DND-41 (cell line): ENCODE data around the gene UFC1.

Experiments
- ATAC-seq: fragments of 200-7000 bp; cut with Tn5 transposase; 3 replicates; pipeline ENCODE4 v1.9.1; 2021; ENCODE audit warnings: low read depth; ENCODE audit not compliant: insufficient read depth
- DNase-seq: peaks from one replicate; pipeline ENCODE4 v3.0.0-alpha.2; 2020
- H2AFZ ChIP-seq: 2 replicates; pipeline ENCODE4 v1.6.0; 2012; ENCODE audit warnings: low read depth, low read length
- H3K27ac ChIP-seq: 2 replicates; pipeline ENCODE4 v1.5.1; 2012; ENCODE audit warnings: low read length, inconsistent platforms
- H3K27me3 ChIP-seq: fragments of 200-600 bp; sonication (generic); 2 replicates; pipeline ENCODE4 v1.6.0; 2012; ENCODE audit warnings: low read length, mild to moderate bottlenecking, inconsistent platforms; ENCODE audit not compliant: insufficient read depth, poor library complexity
- H3K36me3 ChIP-seq: 2 replicates; pipeline ENCODE4 v1.5.1; 2012; ENCODE audit warnings: low read length, inconsistent platforms; ENCODE audit not compliant: insufficient read depth
- H3K4me1 ChIP-seq: 2 replicates; pipeline ENCODE4 v1.5.1; 2012; ENCODE audit warnings: mild to moderate bottlenecking, low read length; ENCODE audit not compliant: insufficient read depth
- H3K4me2 ChIP-seq: 2 replicates; pipeline ENCODE4 v1.6.0; 2012; ENCODE audit warnings: mild to moderate bottlenecking, moderate library complexity, low read length, inconsistent platforms; ENCODE audit not compliant: insufficient read depth
- H3K4me3 ChIP-seq, 2 experiments: fragments of 200-600 bp in 1 of 2; shearing (Covaris generic) in 1 of 2; 2 replicates each; pipeline ENCODE4 v1.5.1; 2012 to 2016; ENCODE audit warnings: inconsistent platforms in 2 of 2, low read length in 2 of 2, mild to moderate bottlenecking in 2 of 2, low read depth in 1 of 2, moderate library complexity in 1 of 2
- H3K79me2 ChIP-seq: 2 replicates; pipeline ENCODE4 v1.6.0; 2012; ENCODE audit warnings: low read length, inconsistent platforms; ENCODE audit not compliant: insufficient read depth
- H3K9ac ChIP-seq: 2 replicates; pipeline ENCODE4 v1.6.0; 2012; ENCODE audit warnings: low read depth, mild to moderate bottlenecking, inconsistent platforms, low read length, moderate library complexity
- H3K9me3 ChIP-seq: 2 replicates; pipeline ENCODE4 v1.5.1; 2012; ENCODE audit warnings: low read length, moderate library complexity, mild to moderate bottlenecking, inconsistent platforms; ENCODE audit not compliant: insufficient read depth, severe bottlenecking
- H4K20me1 ChIP-seq: 2 replicates; pipeline ENCODE4 v1.6.0; 2012; ENCODE audit warnings: low read length; ENCODE audit not compliant: insufficient read depth
- EZH2 ChIP-seq: IDR thresholded peaks from 3 replicates; pipeline ENCODE4 v1.6.1; 2012; ENCODE audit warnings: borderline replicate concordance, low read depth, mild to moderate bottlenecking, moderate library complexity, low read length, inconsistent platforms; ENCODE audit not compliant: severe bottlenecking
- TF ChIP-seq, protein P1 (sequence below): IDR thresholded peaks from 2 replicates; pipeline ENCODE4 v1.5.1; 2012; ENCODE audit warnings: borderline replicate concordance, low read length, moderate library complexity, mild to moderate bottlenecking; ENCODE audit not compliant: poor library complexity, severe bottlenecking; ENCODE audit errors: extremely low read depth

The UFC1 gene

DNA sequence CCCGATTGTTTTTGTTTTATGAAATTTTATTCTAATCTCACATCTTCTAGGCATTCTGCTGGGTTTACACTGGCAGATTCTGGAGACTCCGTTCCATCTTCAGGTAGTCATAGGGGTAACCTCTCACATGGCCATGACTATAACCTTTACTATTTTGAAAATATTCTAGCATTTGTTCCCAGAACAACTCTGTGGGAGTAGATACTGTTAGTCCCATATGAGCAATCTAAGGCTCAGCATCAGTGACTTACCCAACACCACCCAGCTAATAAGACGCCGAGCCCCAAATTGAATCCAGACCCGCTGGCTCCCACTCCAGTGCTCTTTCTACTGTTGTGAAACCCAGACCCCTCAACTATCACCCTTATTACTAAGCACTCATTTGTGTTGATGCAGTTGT lies 35.3 kb downstream of the UFC1 start:
- H3K4me3 ChIP-seq: no peak overlapping the region
- no peak overlapping the region for H3K27ac ChIP-seq
- no peaks in the 10 kb centered on the region for H3K36me3 ChIP-seq
- no peaks in the 10 kb centered on the region for H3K79me2 ChIP-seq
- H3K4me1 ChIP-seq: peaks cover 19% of the 10 kb centered on the region
- H3K4me2 ChIP-seq: no peak overlapping the region
- no peak overlapping the region for H2AFZ ChIP-seq
- H3K9ac ChIP-seq: no peak overlapping the region
- no peaks in the 10 kb centered on the region for H3K9me3 ChIP-seq
- TF ChIP-seq EZH2: no peak
- TF ChIP-seq, protein P1, sequence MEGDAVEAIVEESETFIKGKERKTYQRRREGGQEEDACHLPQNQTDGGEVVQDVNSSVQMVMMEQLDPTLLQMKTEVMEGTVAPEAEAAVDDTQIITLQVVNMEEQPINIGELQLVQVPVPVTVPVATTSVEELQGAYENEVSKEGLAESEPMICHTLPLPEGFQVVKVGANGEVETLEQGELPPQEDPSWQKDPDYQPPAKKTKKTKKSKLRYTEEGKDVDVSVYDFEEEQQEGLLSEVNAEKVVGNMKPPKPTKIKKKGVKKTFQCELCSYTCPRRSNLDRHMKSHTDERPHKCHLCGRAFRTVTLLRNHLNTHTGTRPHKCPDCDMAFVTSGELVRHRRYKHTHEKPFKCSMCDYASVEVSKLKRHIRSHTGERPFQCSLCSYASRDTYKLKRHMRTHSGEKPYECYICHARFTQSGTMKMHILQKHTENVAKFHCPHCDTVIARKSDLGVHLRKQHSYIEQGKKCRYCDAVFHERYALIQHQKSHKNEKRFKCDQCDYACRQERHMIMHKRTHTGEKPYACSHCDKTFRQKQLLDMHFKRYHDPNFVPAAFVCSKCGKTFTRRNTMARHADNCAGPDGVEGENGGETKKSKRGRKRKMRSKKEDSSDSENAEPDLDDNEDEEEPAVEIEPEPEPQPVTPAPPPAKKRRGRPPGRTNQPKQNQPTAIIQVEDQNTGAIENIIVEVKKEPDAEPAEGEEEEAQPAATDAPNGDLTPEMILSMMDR: no peak
- H4K20me1 ChIP-seq: no peaks in the 10 kb centered on the region
- ATAC-seq (no peak), DNase-seq (no peak)
- H3K27me3 ChIP-seq: no peaks in the 10 kb centered on the region

DNA sequence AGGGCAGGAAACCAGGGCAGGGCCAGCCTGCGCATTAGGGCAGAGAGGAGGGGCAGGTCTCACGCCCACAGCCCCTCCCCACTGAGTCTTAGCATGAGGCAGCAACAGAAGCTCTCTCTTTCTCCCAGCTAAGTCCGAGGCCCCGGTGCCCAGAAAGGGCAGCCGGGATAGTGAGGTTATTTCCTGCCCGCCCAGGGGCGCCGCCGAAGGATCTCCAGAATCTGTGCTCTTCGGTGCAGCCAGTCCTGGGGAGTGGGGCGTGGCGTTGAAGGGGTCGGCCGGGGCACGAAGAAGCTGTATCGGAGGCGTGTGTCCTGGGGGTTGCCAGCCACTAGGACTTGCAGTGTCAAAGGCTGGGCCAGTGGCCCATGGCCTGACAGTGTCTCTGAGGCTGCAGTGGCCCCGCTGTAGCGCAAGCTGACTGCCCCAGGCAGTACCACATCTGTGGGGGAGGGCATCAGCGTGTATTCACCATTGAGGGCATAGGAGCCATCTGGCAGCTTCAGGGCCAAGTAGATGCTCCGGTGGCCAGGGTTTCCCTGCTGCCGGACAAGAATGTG lies 37.3 kb downstream of the UFC1 start:
- DNase-seq (no peak), ATAC-seq (no peak)
- no peak overlapping the region for H3K9ac ChIP-seq
- TF ChIP-seq EZH2: no peak
- TF ChIP-seq, protein P1: no peak
- no peaks in the 10 kb centered on the region for H3K27me3 ChIP-seq
- H3K36me3 ChIP-seq: no peaks in the 10 kb centered on the region
- no peak overlapping the region for H3K27ac ChIP-seq
- no peaks in the 10 kb centered on the region for H4K20me1 ChIP-seq
- peaks cover 8% of the 10 kb centered on the region for H3K4me1 ChIP-seq
- H2AFZ ChIP-seq: no peak overlapping the region
- H3K79me2 ChIP-seq: no peaks in the 10 kb centered on the region
- H3K4me3 ChIP-seq: no peak overlapping the region
- H3K4me2 ChIP-seq: no peak overlapping the region
- no peaks in the 10 kb centered on the region for H3K9me3 ChIP-seq

DNA sequence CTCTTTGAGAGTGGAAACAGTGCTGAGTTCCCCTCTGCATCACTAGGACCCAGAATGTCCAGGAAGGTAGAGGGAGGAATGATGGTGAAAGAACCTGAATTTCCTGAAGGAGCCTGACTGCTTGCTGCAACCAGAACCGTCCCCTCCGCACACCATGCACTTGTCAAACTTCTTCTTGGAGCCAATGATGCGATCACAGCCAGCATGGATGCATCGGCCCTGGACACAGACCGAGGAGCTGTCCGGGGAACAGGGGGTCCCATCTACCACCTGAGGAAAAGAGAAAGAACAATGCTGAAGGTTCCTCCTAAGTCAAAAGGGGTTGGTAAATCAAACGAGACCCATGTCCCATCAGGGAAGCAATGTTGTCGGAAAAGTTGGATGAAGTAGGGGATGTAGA lies 38.2 kb downstream of the UFC1 start:
- TF ChIP-seq, protein P1: no peak
- TF ChIP-seq EZH2: no peak
- H3K27ac ChIP-seq: no peak overlapping the region
- no peak for ATAC-seq
- H3K9ac ChIP-seq: no peak overlapping the region
- H3K4me3 ChIP-seq: no peak overlapping the region
- H3K9me3 ChIP-seq: no peaks in the 10 kb centered on the region
- no peak for DNase-seq
- H4K20me1 ChIP-seq: no peaks in the 10 kb centered on the region
- peaks cover 3% of the 10 kb centered on the region; the same call in 1 of the 2 replicates for H3K4me1 ChIP-seq
- no peak overlapping the region for H3K4me2 ChIP-seq
- no peaks in the 10 kb centered on the region for H3K79me2 ChIP-seq
- H3K36me3 ChIP-seq: no peaks in the 10 kb centered on the region
- no peak overlapping the region for H2AFZ ChIP-seq
- no peaks in the 10 kb centered on the region for H3K27me3 ChIP-seq
